CD4-positive, CD25-positive, alpha-beta regulatory T cell (primary cell): ENCODE results near the gene FRMD4B. TPM values are rescaled to one million over a fixed set of nuclear protein-coding genes. Genes with fewer than 3 reads are reported as not detected.

Experiments used
- ATAC-seq, 2 donors: fragments of 150-1000 bp; cut with Tn5 transposase; one replicate each; pipeline ENCODE4 v1.10.0; 2021; ENCODE audit warnings: low read depth in 2 of 2, moderate number of reproducible peaks in 2 of 2, moderate library complexity in 1 of 2
- DNase-seq, 3 donors: peaks; one replicate each; pipeline versions ENCODE4 v3.0.0 to v3.0.0-alpha.2; 2012 to 2022; ENCODE audit warnings: mixed read lengths in 1 of 3
- H3K27ac ChIP-seq: one replicate; pipeline ENCODE4 v1.7.0; 2013; ENCODE audit warnings: mild to moderate bottlenecking, low read length; ENCODE audit not compliant: insufficient read depth, poor library complexity, severe bottlenecking
- H3K27me3 ChIP-seq: one replicate; pipeline ENCODE4 v1.7.0; 2013; ENCODE audit warnings: low read length; ENCODE audit not compliant: control insufficient read depth, insufficient read depth
- H3K36me3 ChIP-seq: one replicate; pipeline ENCODE4 v1.7.0; 2013; ENCODE audit warnings: mild to moderate bottlenecking, low read length, moderate library complexity; ENCODE audit not compliant: control insufficient read depth, insufficient read depth
- H3K4me1 ChIP-seq: 2 replicates; pipeline ENCODE4 v1.7.0; 2013; ENCODE audit warnings: mild to moderate bottlenecking, low read length; ENCODE audit not compliant: insufficient read depth, control insufficient read depth, poor library complexity, severe bottlenecking
- H3K4me3 ChIP-seq: one replicate; pipeline ENCODE4 v1.7.0; 2013; ENCODE audit warnings: low read depth, mild to moderate bottlenecking, low read length, moderate library complexity
- H3K9me3 ChIP-seq, 2 experiments: 1 replicate in 1 of 2; 2 replicates in 1 of 2; pipeline ENCODE4 v1.7.0; 2013; ENCODE audit warnings: low read length in 2 of 2, mild to moderate bottlenecking in 1 of 2, moderate library complexity in 1 of 2; ENCODE audit not compliant: control insufficient read depth in 2 of 2
- H3K27ac Mint-ChIP-seq, 3 donors: one replicate each; pipeline ENCODE4 v1.8.0; 2020 to 2022; ENCODE audit warnings: mild to moderate bottlenecking in 3 of 3, mixed read lengths in 3 of 3, moderate library complexity in 2 of 3
- H3K27me3 Mint-ChIP-seq: one replicate; pipeline ENCODE4 v1.8.0; 2022; ENCODE audit warnings: mild to moderate bottlenecking, mixed read lengths
- H3K36me3 Mint-ChIP-seq: one replicate; pipeline ENCODE4 v1.8.0; 2020; ENCODE audit warnings: mixed read lengths
- H3K4me1 Mint-ChIP-seq, 4 donors: one replicate each; pipeline ENCODE4 v1.8.0; 2020 to 2022; ENCODE audit warnings: mixed read lengths in 4 of 4, mild to moderate bottlenecking in 1 of 4
- H3K4me3 Mint-ChIP-seq, 4 donors: one replicate each; pipeline ENCODE4 v1.8.0; 2020 to 2022; ENCODE audit warnings: mild to moderate bottlenecking in 4 of 4, mixed read lengths in 4 of 4, moderate library complexity in 3 of 4
- H3K9me3 Mint-ChIP-seq, 7 donors: one replicate each; pipeline ENCODE4 v1.8.0; 2020 to 2022; ENCODE audit warnings: mixed read lengths in 7 of 7, mild to moderate bottlenecking in 3 of 7, moderate library complexity in 2 of 7
- polyA plus RNA-seq, 4 donors: library from polyadenylated mRNA; unstranded; fragments of 300-500 nt; fragmentation: Illumina TruSeq; gene quantifications; one replicate each; pipeline ENCODE4 v1.2.3, GENCODE V29; 2021
- total RNA-seq: library from RNA; stranded (reverse); gene quantifications from one replicate; pipeline ENCODE4 v1.2.3, GENCODE V29; 2022

The FRMD4B gene
- total and polyA plus RNA-seq, 5 donors from 2014 or later: 8.6 to 54.7 (median 9.8) TPM

DNA sequence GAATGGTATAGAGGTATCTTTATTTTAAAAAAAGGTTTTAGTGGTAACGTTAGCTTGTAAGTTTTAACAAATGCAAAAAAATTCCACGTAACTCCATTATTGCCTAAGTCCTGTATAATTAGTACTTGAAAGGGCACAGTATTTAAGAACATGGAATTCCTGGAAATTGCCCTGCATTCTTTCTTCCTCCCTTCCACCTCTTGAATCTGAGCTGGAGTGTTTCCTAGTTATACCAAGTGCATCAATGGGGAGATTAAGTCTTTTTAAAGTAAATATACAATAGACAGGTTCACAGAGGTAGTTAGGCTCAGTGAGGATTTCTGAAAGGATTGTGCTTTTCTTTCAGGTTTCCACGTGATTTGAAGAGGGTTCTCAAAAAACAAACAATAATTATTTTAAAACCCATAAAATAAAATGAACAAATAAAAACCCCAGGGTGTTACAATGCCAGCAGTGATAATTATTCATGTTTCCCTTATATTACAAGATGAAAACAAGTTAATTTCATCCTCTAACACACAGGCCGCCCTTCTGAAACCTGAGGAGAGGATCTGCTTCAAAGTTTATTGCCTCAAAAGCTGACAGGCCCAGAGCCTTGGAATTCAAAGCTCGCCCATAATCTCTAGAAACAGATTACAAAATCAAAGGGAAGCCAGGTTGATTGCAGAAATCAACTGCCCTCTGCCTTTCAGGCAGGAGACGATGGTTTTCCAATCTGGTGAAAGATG lies 134.6 kb downstream of the FRMD4B start:
- Histone ChIP-seq H3K4me3 (no peak overlapping the region), H3K27ac (no peak overlapping the region), H3K9me3 (no peaks in the 10 kb centered on the region), H3K36me3 (no peaks in the 10 kb centered on the region), H3K27me3 (no peaks in the 10 kb centered on the region), H3K4me1 (no peaks in the 10 kb centered on the region)
- DNase-seq (no peak), ATAC-seq (no peak)
- Mint-ChIP-seq H3K36me3 (no peaks in the 10 kb centered on the region), H3K27me3 (peaks cover 18% of the 10 kb centered on the region), H3K4me3 (no peak overlapping the region), H3K9me3 (peaks cover 0 to under 1% (median 0%) of the 10 kb centered on the region in 7 donors), H3K27ac (no peak overlapping the region), H3K4me1 (peaks cover 5 to 12% (median 8%) of the 10 kb centered on the region in 4 donors)

DNA sequence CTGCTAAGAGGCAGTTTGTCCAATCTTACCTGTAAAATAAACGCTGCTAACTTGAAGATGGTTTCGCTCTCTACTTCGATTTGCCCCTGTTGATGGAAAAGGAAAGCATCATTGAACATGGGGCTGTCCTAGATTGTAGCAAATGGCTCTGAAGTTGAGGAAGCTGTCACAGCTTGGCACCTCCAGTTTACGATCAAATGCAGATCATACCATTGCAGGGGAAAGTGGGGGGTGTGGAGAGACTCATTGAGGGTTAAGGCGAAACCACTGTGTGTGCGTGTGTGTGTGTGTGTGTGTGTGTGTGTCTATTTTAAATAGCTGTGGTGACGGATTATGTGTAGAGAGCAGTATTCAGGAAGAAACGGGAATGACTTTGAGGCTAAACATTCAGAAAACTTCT lies 135.9 kb downstream of the FRMD4B start:
- peaks cover 9% of the 10 kb centered on the region for H3K27me3 Mint-ChIP-seq
- Histone ChIP-seq H3K27ac (no peak overlapping the region), H3K36me3 (no peaks in the 10 kb centered on the region), H3K4me3 (peak overlapping the region; percentile 75), H3K4me1 (no peaks in the 10 kb centered on the region), H3K9me3 (no peaks in the 10 kb centered on the region), H3K27me3 (no peaks in the 10 kb centered on the region)
- no peaks in the 10 kb centered on the region for H3K36me3 Mint-ChIP-seq
- ATAC-seq (peak; percentile 94), DNase-seq (peak; percentile 39 to 95 (median 80))
- peaks cover 0 to 1% (median 0%) of the 10 kb centered on the region in 7 donors for H3K9me3 Mint-ChIP-seq
- H3K4me1 Mint-ChIP-seq: peaks cover 5 to 12% (median 8%) of the 10 kb centered on the region in 4 donors
- H3K27ac Mint-ChIP-seq: peak overlapping the region; percentile 89 to 91 (median 91)
- peak overlapping the region in 3 of 4 donors; percentile 44 to 85 (median 85) for H3K4me3 Mint-ChIP-seq

DNA sequence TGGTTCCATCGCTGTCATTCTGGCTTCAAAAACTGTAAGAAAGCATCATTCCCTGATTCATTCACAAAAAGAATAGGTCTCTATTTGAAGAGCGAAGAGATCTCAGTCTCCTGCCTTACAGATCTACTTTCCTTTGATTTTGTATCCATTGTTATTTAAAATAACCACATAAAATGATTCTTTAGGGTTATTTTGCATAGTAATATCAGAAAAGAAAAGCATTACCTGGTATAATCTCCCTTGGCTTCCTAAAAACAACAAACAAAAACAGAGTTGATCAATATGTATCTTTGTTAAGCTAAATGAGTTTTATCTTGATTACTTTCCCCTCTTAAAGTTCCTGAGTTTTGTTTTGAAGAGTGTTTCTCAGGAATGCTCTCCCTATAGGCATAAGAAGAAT lies 136.9 kb downstream of the FRMD4B start:
- ATAC-seq (no peak), DNase-seq (no peak)
- Histone ChIP-seq H3K27me3 (no peaks in the 10 kb centered on the region), H3K9me3 (no peaks in the 10 kb centered on the region), H3K27ac (no peak overlapping the region), H3K36me3 (no peaks in the 10 kb centered on the region), H3K4me3 (peak overlapping the region; percentile 75), H3K4me1 (no peaks in the 10 kb centered on the region)
- H3K36me3 Mint-ChIP-seq: no peaks in the 10 kb centered on the region
- H3K9me3 Mint-ChIP-seq: peaks cover 0 to 1% (median 0%) of the 10 kb centered on the region in 7 donors
- peak overlapping the region; percentile 26 to 91 (median 89) for H3K27ac Mint-ChIP-seq
- peak overlapping the region in 3 of 4 donors; percentile 29 to 85 (median 85) for H3K4me3 Mint-ChIP-seq
- H3K4me1 Mint-ChIP-seq: peaks cover 5 to 12% (median 8%) of the 10 kb centered on the region in 4 donors
- peaks cover 9% of the 10 kb centered on the region for H3K27me3 Mint-ChIP-seq

DNA sequence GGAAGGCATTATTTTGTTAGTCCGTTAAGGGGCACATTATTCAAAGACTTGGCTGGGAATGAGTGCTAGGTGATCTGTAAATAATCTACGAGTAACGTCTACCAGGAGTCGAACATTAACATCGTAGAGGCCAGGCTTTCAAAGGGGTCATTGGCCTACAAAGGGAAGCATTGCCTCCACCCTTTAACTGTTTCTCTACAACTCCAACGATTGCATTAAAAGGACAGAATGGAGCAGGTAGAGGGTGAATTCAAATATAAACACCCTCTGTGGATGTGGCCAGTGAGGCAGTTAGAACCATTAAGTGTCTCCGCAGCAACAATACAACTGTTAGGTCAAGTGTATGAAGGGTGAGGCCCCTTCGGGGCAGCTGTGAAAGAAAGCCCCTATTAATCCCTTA lies 137.5 kb downstream of the FRMD4B start:
- H3K36me3 Mint-ChIP-seq: no peaks in the 10 kb centered on the region
- Histone ChIP-seq H3K4me3 (no peak overlapping the region), H3K27me3 (no peaks in the 10 kb centered on the region), H3K9me3 (no peaks in the 10 kb centered on the region), H3K36me3 (no peaks in the 10 kb centered on the region), H3K27ac (no peak overlapping the region), H3K4me1 (no peaks in the 10 kb centered on the region)
- H3K27ac Mint-ChIP-seq: no peak overlapping the region
- ATAC-seq (no peak), DNase-seq (no peak)
- no peak overlapping the region for H3K4me3 Mint-ChIP-seq
- peaks cover 9% of the 10 kb centered on the region for H3K27me3 Mint-ChIP-seq
- peaks cover 0 to 1% (median 0%) of the 10 kb centered on the region in 7 donors for H3K9me3 Mint-ChIP-seq
- peaks cover 5 to 12% (median 8%) of the 10 kb centered on the region in 4 donors for H3K4me1 Mint-ChIP-seq

DNA sequence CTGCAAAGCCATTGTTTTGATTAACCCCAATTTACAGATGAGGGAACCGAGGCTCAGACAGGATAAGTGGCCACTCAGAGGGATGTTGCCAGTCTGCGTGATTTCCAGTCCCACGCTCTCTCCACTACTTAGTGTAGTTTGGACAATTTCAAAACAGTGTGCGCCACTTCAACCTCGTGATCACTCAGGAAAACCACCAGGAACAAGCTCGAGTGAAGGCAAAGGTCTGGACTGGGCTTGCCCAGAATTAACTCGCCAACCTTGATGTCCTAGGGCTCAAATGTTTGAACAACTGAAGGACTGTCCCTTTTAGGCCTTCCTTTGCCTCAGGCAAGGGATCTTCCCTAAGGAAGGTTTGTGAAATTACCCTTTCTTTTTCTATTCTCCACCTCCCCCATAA lies 139.3 kb downstream of the FRMD4B start:
- Histone ChIP-seq H3K27ac (no peak overlapping the region), H3K36me3 (no peaks in the 10 kb centered on the region), H3K4me1 (no peaks in the 10 kb centered on the region), H3K27me3 (no peaks in the 10 kb centered on the region), H3K9me3 (no peaks in the 10 kb centered on the region), H3K4me3 (no peak overlapping the region)
- ATAC-seq: no peak
- no peak overlapping the region for H3K27ac Mint-ChIP-seq
- H3K9me3 Mint-ChIP-seq: peaks cover 0 to 3% (median 0%) of the 10 kb centered on the region in 7 donors
- peaks cover 5 to 12% (median 8%) of the 10 kb centered on the region in 4 donors for H3K4me1 Mint-ChIP-seq
- H3K4me3 Mint-ChIP-seq: no peak overlapping the region
- no peaks in the 10 kb centered on the region for H3K36me3 Mint-ChIP-seq
- no peak for DNase-seq
- peaks cover 4% of the 10 kb centered on the region for H3K27me3 Mint-ChIP-seq

DNA sequence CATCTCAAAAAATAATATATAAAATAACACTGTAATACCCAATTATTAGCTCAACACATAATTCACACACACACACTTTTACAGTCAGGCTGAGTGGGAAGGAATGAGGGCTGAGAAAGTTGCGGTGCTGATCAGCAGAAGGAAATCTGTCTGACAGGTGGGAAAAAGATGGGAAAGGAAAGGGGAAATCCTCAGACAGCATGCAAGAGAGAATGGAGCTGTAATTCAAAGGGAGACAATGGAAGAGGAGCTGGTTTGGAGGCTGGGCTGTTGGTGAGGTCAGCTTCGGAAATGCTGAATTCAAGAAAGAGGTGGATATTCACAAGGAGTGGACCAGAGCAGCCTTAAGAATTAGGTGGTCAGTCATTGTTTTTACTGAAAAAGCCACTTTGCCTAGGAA lies 141.8 kb downstream of the FRMD4B start:
- peaks cover under 1% of the 10 kb centered on the region for H3K27me3 Mint-ChIP-seq
- H3K4me3 ChIP-seq: no peak overlapping the region
- peaks cover 0 to 3% (median 0%) of the 10 kb centered on the region in 7 donors for H3K9me3 Mint-ChIP-seq
- H3K36me3 ChIP-seq: no peaks in the 10 kb centered on the region
- DNase-seq: no peak
- H3K4me1 Mint-ChIP-seq: peaks cover under 1 to 10% (median 1%) of the 10 kb centered on the region in 4 donors
- no peaks in the 10 kb centered on the region for H3K4me1 ChIP-seq
- H3K36me3 Mint-ChIP-seq: no peaks in the 10 kb centered on the region
- no peaks in the 10 kb centered on the region for H3K27me3 ChIP-seq
- no peak overlapping the region for H3K27ac Mint-ChIP-seq
- H3K27ac ChIP-seq: no peak overlapping the region
- no peak overlapping the region for H3K4me3 Mint-ChIP-seq
- no peaks in the 10 kb centered on the region for H3K9me3 ChIP-seq
- no peak for ATAC-seq

DNA sequence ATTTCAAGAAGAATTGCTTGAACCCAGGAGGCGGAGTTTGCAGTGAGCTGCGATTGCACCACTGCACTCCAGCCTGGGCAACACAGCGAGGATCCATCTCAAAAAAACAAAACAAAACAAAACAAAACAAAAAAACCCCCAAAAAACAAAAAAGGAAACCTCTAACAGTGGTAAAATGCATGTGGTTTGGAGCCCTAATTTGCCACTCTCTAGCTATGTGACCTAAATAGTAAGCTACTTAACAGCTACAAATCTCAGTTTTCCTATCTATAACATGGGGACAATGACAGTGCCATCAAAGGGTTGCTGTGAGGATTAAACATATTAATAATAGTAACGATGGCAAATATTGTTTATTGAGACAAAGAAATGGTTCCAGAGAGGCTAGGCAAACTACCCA lies 144.1 kb downstream of the FRMD4B start:
- Histone ChIP-seq H3K4me1 (peaks cover 2% of the 10 kb centered on the region), H3K27ac (no peak overlapping the region), H3K27me3 (no peaks in the 10 kb centered on the region), H3K36me3 (no peaks in the 10 kb centered on the region), H3K4me3 (no peak overlapping the region), H3K9me3 (no peaks in the 10 kb centered on the region)
- DNase-seq (no peak), ATAC-seq (no peak)
- no peaks in the 10 kb centered on the region for H3K27me3 Mint-ChIP-seq
- no peak overlapping the region for H3K27ac Mint-ChIP-seq
- peaks cover 0 to 3% (median 0%) of the 10 kb centered on the region in 7 donors for H3K9me3 Mint-ChIP-seq
- peaks cover 0 to 22% (median 3%) of the 10 kb centered on the region in 4 donors for H3K4me1 Mint-ChIP-seq
- no peak overlapping the region for H3K4me3 Mint-ChIP-seq
- no peaks in the 10 kb centered on the region for H3K36me3 Mint-ChIP-seq
